Neural crest cell (in vitro differentiated cells): ENCODE measurements around the gene TUT4. TPM values are rescaled to one million over a fixed set of nuclear protein-coding genes. Genes with fewer than 3 reads are reported as not detected.

Experiments used
- total RNA-seq: library from RNA; stranded (reverse); gene quantifications from 2 replicates; pipeline ENCODE4 v1.2.1, GENCODE V29; 2021

Gene TUT4
- total RNA-seq, 1 donor from 2014 or later: 88.0 TPM

Other genes with a start within 250 kb of the TUT4 start
- 34.5 and 39.0 TPM in 2 replicates for gene CC2D1B, start 186.9 kb downstream of the TUT4 start, total RNA-seq
- gene ORC1, start 148.7 kb downstream of the TUT4 start, total RNA-seq: 36.9 and 38.5 TPM in 2 replicates
- 81.1 and 83.6 TPM in 2 replicates for gene PRPF38A, start 148.5 kb downstream of the TUT4 start, total RNA-seq
- 30.6 and 31.1 TPM in 2 replicates for gene GPX7, start 49.3 kb upstream of the TUT4 start, total RNA-seq
- 0.65 TPM in 1 of 2 replicates, not detected in the other for gene SHISAL2A, start 80.1 kb upstream of the TUT4 start, total RNA-seq
- 35.0 and 38.9 TPM in 2 replicates for gene COA7, start 145.3 kb upstream of the TUT4 start, total RNA-seq
- 39.3 and 39.5 TPM in 2 replicates for gene ZYG11B, start 173.4 kb upstream of the TUT4 start, total RNA-seq